ELF-1 (cell line): ENCODE measurements around the gene SCN2A.
A peak's percentile ranks its signal among the peaks of the same experiment; 100 is the strongest.

Source experiments
- DNase-seq: peaks from one replicate; pipeline ENCODE4 v3.0.0-alpha.2; 2016; ENCODE audit warnings: low read depth, low spot score

The SCN2A gene

DNA sequence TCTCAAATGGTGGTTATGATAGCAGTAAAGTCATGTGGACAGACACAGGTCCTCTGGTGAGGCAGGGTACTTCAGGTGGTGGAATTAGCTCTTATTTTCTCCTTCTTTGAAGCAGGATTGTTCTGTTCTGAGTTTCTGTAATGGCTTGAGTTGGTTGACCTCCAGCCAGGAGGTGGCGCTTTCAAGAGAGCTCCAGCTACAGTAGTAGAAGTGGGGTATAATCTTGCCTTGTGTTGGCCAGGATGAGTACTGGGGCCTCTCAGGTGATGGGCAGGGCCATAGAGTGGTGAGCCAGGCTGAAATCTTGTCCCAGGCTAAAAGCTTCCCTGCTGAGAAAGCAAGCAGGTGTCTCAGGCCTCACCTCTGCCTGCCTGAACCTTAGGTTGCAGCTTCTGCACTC, 177.8 kb downstream of the SCN2A start:
- no peak for DNase-seq

DNA sequence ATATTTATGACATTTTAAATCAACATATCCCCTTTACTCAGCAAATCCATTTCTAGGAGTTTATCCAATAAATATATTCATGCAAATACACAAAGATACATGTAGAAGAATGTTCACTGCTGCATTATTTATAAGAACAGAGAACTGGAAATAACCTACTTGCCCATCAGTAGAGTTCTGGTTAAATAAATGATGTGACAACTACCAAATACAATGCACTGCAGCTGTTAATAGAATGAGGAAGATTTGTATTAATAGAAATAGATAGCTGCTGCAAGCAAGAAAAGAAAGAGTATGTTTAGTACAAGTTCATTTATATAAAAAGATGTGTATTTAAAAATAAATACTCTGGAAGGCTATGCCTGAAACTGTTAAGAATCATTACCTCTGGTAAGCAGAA, 181.0 kb downstream of the SCN2A start:
- DNase-seq = no peak

DNA sequence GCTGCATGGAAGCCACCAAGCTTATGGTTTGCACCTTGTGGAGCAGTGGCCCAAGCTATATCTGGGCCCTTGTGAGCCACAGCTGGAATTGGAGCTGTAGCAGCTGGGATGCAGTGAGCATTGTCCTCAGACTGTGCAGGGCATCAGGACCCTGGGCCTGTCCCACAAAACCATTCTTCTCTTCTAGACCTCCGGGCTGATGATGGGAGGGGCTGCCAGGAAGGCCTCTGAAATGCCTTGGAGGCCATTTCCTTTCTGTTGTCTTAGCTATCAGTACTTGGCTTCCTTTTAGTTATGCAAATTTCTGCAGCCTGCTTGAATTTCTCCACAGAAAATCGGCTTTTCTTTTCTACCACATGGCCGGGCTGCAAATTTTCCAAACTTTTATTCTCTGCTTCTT, 183.9 kb downstream of the SCN2A start:
- DNase-seq = peak; percentile 40

DNA sequence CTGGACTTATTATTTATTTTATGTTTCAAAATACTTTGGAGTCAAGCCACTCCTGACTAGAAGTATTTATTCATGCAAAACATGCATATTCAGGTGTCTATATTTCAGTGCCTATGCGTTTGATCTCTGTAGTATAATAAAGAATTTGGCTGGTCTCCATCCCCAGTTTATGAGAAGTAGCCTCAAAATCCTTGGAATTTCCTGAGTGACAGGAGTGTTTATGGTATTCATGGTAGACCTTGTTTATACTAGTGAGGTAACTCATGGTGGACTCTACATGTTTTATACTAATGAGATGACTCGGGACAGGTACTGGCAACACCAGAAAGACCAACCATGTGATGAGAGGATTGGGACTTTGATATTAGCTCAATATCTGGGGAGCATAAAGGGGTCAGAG, 186.3 kb downstream of the SCN2A start:
- no peak for DNase-seq

DNA sequence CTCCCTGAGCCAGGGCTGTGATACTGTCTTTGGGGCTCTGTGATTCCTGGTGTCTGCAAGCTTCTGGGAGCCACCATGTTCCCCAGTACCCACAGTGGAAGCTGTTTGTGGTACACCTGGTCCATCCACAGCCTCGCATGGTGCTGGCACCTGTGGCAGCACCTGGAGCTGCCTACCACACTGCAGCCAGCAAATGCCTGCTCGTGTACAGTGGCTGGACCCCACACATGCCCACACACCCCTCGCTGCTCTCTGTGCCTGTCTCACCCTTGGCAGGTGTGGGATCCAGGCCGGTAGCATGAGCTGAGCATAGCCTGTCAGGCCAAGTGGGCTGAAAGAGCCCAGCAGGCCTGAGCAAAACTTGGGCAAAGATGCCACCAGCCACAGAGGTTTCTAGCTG, 188.5 kb downstream of the SCN2A start:
- no peak for DNase-seq

DNA sequence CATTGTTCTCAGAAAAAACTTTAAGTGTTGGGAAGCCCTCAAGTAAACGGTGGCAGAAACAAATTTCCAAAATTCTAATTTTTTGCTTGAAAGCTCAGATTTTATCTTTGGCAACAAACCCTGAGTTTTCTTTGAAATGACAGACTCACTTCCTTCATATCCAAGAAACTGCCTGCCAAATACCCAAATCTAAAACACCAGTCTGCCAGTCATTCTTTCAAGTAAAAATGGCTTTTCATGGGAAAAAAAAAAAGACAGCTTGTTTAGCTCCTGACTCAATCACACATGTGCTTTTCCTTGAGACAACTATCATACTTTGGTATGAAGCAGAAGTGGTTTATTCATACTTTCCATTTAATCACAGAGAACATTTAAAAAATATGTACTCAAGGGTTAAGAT, 189.7 kb downstream of the SCN2A start:
- no peak for DNase-seq

DNA sequence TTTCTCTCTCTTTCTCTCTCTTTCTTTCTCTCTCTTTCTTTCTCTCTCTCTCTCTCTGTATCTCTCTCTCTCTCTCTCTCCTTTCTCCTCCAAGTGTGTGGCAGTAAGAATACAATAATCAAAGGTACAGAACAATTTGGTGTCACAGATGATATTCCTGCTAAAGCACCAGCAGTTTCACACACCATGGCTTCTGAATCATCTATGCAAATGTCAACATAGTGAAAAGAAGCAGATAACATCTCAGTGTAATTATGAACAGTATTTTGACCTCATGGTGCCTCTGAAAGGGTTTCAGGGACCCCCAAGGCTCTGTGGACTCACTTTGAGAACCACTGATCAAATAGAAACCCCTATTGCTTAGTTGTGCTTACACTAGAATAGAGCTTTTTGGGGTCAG, 191.8 kb downstream of the SCN2A start:
- no peak for DNase-seq

DNA sequence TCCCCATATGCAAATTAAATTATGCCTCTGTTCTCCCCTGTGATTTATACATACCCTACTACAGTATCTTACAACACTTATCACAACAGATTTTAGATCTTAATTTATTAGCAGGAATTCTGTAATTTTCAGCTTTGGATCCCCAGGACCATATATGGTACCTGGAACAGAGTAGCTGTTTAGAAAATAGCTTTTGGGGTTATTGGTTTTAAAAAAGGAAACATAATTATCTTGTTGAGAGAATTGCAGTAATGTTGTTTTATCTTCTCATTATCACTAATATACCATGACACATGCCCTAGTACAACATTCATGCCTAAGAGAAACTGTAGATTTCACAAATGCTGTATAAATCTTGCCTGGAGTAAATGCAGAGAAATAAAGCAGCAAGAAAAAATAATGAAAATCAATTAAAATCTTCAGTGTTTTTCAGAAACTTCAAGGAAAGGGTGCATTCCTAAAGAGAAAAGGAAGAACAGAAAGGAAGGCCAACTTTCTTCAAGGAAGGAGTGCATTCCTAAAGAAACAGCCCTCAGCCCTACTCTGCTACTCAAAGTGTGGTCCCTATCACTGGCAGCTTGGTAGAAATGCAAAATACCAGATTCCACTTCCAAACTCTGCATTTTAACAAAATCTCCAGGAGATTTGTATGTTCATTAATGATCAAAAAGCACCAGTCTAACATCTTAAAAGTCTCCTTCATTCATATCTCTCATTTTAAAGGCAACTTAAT, 193.2 kb downstream of the SCN2A start:
- DNase-seq = no peak

DNA sequence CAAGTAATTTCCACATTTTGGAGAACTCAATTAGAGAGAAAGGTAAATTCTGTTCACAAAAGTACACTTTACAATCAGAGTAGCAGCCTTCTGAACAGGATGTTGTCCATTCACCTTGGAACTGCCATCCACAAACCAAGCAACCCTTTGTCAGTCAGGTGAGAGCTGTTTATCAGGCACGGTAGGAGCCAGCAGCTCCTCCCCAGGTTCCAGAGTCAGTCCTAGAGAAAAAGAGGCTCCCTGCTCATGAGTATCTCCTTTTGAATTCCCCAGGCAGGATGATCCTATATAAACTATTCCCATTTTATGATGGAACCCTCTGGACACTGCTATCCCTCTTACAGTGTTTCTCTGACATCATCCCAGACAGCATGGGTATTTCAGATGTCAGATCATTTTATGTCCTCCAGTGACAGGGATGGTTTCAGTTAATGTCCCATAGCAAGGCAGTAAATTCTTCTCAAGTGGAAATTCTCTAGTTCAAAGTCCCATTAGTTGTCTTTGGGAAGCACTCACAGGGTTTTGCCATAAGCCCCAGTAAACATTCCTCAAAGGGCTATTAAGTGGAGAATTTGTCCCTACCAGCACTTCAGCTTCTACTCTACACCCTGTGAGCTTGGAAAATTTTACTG, 195.8 kb downstream of the SCN2A start:
- DNase-seq = peak; percentile 25

DNA sequence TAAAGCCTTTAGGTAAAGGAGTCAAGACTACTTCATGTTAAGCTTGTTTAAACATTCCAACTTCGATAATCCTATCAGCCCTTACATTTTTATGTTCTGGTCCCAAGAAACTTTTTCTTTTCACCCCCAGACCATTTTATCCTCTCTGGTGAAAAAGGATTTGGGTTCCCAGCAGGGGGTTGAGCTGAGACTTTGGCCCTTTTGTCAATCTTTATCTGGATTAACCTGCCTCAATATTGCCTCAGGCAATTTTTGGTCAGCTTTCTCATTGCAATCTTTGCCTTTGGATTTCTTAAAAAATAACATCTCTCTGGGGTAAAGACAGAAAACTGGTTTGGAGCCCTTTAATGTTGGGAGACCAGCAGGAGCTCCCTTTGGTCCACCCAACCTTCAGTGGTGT, 196.4 kb downstream of the SCN2A start:
- DNase-seq = peak; percentile 45

DNA sequence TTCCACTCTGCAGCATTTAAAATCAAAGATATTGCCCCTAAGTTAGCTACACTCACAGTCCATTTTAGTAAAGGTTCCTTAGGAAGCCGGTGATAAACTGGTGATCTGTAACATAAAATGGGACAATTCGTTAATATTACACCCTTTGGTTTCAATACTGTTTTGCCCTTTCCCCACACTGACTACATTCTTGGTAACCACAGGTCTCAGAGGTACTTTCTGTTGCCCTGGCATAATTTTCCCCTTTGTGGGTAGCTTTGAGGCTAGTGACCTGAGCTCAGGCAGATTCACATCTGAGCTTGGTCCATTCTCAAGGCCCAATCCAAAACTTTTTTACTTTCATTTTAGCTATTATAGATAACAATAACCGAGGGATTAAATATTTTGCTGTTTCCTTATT, 197.3 kb downstream of the SCN2A start:
- DNase-seq = no peak

DNA sequence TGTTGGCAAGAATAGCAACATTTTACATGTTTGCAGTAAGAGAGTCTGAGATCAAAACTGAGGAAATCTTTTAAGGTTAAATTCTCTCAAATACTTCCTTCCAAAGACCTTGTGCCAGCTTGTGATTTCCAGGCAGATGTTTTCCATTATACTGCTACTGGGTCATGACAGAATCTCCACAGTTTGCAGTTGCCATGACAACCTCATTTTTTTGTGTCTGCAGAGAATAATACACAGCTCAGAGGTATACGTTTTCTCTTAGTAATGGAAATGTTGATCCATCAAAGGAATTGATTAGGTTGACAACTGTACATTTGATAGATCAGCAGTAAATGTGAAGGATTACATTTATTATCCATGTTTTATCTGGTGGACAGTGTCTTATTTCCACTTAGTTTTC, 201.2 kb downstream of the SCN2A start:
- DNase-seq = no peak
